Left hindlimb (tissue), 1 donor: ENCODE data around the gene SHANK3.

Experiments used
- DNase-seq: peaks from one replicate; pipeline ENCODE4 v3.0.0-alpha.2; 2018

Gene SHANK3

GRCh38 chr22:50714631-50715179 lies 42.1 kb downstream of the SHANK3 start:
- DNase-seq: no peak

DNA sequence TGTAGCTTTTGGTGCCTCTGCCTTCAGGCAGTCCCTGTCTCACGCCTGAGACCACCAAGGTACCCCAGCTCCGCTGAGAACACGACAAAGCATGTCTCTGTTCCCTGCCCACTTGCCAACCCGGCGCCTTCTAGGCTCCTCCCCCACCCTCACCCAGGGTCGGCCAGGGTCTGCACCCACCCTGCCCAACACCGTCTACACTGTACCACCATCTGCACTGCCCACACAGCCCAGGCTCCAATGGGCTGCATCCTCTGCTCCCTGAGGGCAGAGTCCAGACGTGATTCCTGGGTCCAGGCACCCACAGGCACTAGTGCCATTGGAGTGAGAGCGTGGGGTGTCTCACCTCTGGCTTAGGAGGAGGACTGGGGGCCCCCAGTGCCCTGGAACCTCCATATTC lies 42.6 kb downstream of the SHANK3 start:
- no peak for DNase-seq

- no peak for DNase-seq
Measured at GRCh38 chr22:50715776-50716175, 43.2 kb downstream of the SHANK3 start.

DNA sequence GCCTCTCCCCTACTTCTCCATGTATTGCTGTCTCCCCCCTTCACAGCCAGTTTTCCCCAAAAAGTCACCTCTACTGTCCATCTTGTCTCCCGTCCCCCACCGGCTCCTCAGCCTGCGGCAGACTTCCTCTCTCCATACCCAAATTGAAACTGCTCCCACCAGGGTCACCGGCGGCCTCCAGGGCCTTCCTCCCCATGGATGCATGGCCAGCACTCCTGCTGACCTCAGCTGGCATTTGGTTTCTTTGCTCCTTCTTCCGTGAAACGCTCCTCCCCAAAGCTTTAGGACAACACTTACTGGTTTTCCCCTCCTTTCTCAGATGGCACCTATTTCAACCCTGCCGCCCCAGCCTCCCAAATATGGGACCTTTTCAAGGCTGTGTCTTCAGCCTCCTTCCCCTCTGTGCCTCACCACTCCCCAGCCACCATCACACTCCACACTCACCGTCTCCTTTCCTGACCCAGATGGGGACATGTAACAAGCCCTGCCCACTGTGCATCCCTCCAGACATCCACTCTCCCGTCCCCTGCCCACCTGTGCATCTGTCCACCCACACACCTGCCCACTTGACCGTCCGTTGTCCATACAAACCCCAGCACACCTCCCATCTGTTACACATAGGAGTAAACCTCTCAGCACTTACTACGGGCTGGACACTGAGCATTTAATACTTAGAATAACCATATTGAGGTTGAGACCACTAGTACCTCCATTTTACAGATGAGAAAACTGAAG lies 43.8 kb downstream of the SHANK3 start:
- no peak for DNase-seq

DNA sequence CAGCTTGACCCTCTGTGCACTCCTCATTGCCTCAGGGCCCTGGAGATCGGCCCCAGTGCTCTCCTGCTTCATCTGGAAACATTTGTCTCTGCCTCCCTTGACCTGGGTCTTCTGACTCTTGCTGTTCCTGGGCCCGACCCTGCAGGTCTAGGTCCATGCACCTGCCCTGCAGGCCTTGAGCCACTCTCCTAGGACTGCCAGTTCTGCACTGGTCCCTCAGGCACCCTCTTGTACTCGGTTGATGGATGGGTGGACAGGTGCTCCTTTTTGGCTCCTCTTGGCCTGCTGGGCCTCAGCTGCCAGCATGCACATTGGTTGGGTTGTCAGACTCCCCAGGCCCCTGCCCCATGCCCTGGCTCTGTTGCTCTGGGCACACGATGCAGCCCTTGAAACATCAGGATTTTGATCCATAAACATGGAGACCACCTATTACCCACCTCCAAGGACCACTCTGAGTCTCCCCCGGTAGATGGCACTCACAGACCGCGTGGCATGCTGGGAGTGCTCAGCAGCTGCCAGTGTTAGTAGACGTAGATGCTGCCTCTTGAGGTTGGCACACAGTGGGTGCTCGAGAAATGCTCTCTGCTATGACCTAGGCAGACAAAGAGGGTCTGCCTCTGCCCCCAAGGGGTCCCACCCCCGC lies 45.2 kb downstream of the SHANK3 start:
- DNase-seq: no peak

DNA sequence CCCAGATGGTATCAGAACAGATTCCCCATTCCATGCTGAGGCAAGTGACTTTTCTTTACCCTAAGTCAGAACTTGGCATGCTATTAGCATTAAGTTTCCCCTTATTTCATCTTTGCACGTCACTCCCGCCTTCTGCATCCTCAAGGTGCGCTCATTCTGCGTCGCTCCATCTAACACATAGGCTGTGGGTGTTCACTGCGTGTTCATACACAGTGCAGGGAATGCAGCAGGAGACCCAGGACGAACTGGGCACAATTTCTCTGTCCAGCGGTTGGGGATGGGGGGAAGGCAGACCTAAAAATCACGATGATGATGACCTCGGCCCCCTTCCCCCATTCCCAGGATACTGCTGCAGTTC lies 45.7 kb downstream of the SHANK3 start:
- no peak for DNase-seq

- DNase-seq: no peak
Measured at GRCh38 chr22:50719814-50720300, 47.2 kb downstream of the SHANK3 start.

DNA sequence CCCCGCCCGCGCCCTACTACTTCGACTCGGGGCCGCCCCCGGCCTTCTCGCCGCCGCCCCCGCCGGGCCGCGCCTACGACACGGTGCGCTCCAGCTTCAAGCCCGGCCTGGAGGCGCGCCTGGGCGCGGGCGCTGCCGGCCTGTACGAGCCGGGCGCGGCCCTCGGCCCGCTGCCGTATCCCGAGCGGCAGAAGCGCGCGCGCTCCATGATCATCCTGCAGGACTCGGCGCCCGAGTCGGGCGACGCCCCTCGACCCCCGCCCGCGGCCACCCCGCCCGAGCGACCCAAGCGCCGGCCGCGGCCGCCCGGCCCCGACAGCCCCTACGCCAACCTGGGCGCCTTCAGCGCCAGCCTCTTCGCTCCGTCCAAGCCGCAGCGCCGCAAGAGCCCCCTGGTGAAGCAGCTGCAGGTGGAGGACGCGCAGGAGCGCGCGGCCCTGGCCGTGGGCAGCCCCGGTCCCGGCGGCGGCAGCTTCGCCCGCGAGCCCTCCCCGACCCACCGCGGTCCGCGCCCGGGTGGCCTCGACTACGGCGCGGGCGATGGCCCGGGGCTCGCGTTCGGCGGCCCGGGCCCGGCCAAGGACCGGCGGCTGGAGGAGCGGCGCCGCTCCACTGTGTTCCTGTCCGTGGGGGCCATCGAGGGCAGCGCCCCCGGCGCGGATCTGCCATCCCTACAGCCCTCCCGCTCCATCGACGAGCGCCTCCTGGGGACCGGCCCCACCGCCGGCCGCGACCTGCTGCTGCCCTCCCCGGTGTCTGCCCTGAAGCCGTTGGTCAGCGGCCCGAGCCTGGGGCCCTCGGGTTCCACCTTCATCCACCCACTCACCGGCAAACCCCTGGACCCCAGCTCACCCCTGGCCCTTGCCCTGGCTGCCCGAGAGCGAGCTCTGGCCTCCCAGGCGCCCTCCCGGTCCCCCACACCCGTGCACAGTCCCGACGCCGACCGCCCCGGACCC lies 48.0 kb downstream of the SHANK3 start:
- DNase-seq: no peak

GRCh38 chr22:50721257-50721844 lies 48.7 kb downstream of the SHANK3 start:
- no peak for DNase-seq

DNA sequence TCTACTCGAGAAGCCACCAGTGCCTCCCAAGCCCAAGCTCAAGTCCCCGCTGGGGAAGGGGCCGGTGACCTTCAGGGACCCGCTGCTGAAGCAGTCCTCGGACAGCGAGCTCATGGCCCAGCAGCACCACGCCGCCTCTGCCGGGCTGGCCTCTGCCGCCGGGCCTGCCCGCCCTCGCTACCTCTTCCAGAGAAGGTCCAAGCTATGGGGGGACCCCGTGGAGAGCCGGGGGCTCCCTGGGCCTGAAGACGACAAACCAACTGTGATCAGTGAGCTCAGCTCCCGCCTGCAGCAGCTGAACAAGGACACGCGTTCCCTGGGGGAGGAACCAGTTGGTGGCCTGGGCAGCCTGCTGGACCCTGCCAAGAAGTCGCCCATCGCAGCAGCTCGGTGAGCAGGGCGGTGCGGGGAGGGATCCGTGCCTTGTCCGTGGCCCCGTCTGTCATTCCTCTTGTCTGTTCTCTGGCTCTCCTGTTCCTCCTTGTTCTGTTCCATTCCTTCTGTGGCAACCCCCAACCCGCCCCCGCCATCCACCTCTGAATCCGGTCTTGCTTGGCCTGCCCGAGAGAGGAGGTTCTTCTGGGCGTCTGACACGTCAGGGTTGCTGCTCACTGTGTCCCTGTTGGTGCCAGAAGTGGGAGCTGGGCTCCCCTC lies 49.6 kb downstream of the SHANK3 start:
- no peak for DNase-seq
